ENCODE results near the gene ABITRAM. TPM values are rescaled to one million over a fixed set of nuclear protein-coding genes. Genes with fewer than 3 reads are reported as not detected.
"Not testable (repeated sequence)": the region's sequence is repeated elsewhere in the genome, so short reads cannot be mapped to it uniquely, and the experiment has no call there.

The ABITRAM gene
- total RNA-seq, 8 experiments from 2014 or later = 9.8 to 23.4 (median 15.4) TPM

GRCh38 chr9:108905494-108905893 lies 28.7 kb upstream of the ABITRAM start:
- in situ Hi-C loops (cut with MboI; ENCODE audit: low pct_unique_long_range_greater_than_20kb in 2 of 9, low sequenced_read_pairs in 9 of 9, unreplicated experiment in 9 of 9) = no loop called here
- no peaks in the 10 kb centered on the region for H3K4me1 ChIP-seq (replicated peaks in 1 of 2)
- H3K4me3 ChIP-seq = no peak overlapping the region
- 37 to 100% (median 94%) methylated on average over 2 of the region's 2 CpGs; no CpG with 5 or more reads in 3 of the 10 experiments for WGBS, 10 experiments
- ATAC-seq (replicated peaks in 6 of 8) = peak in 1 of 8 experiments; percentile 65
- H3K27ac ChIP-seq = no peak overlapping the region

- in situ Hi-C loops (cut with MboI; ENCODE audit: low pct_unique_long_range_greater_than_20kb in 2 of 9, low sequenced_read_pairs in 9 of 9, unreplicated experiment in 9 of 9) = no loop called here
- no peak overlapping the region for H3K4me3 ChIP-seq
- H3K4me1 ChIP-seq (replicated peaks in 1 of 2) = no peaks in the 10 kb centered on the region
- no peak for ATAC-seq (replicated peaks in 6 of 8)
- no peak overlapping the region for H3K27ac ChIP-seq
These were observed 23.8 kb upstream of the ABITRAM start for GRCh38 chr9:108910402-108910801.

- WGBS, 10 experiments = 80 to 100% (median 100%) methylated on average over 1 to 2 of the region's 2 CpGs; no CpG with 5 or more reads in 3 of the 10 experiments
- Histone ChIP-seq H3K27ac (no peak overlapping the region), H3K4me1 (replicated peaks in 1 of 2) (no peaks in the 10 kb centered on the region), H3K4me3 (no peak overlapping the region)
- ATAC-seq (replicated peaks in 6 of 8) = peak in 1 of 8 experiments; percentile 51
- in situ Hi-C loops (cut with MboI; ENCODE audit: low pct_unique_long_range_greater_than_20kb in 2 of 9, low sequenced_read_pairs in 9 of 9, unreplicated experiment in 9 of 9) = no loop called here
These were observed 23.3 kb upstream of the ABITRAM start for GRCh38 chr9:108910914-108911313.

- Histone ChIP-seq H3K4me3 (no peak overlapping the region), H3K4me1 (replicated peaks in 1 of 2) (no peaks in the 10 kb centered on the region), H3K27ac (no peak overlapping the region)
- ATAC-seq (replicated peaks in 6 of 8) = no peak
- 17 to 80% (median 53%) methylated on average over 1 of the region's 1 CpG; no CpG with 5 or more reads in 6 of the 10 experiments for WGBS, 10 experiments
- in situ Hi-C loops (cut with MboI; ENCODE audit: low pct_unique_long_range_greater_than_20kb in 2 of 9, low sequenced_read_pairs in 9 of 9, unreplicated experiment in 9 of 9) = no loop called here
These were observed 22.4 kb upstream of the ABITRAM start for GRCh38 chr9:108911820-108912219.

DNA sequence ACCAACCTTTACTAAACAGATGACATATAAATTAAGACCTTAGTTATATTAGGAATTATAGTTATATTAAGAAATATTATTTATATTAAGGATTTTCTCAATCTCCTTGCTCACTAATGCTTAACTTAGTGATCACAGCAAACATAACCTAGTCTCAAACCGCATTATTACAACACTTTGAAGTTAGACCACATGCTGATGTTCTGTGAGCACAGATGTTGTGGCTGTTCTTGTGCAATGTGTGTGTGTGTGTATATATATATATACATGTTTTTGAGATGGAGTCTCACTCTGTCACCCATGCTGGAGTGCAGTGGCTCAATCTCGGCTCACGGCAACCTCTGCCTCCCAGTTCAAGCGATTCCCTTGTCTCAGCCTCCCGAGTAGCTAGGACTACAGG lies 20.8 kb upstream of the ABITRAM start:
- WGBS, 10 experiments = 83 to 100% (median 98%) methylated on average over 1 to 5 of the region's 5 CpGs; no CpG with 5 or more reads in 4 of the 10 experiments
- H3K4me1 ChIP-seq (replicated peaks in 1 of 2) = no peaks in the 10 kb centered on the region
- no peak overlapping the region for H3K4me3 ChIP-seq
- in situ Hi-C loops (cut with MboI; ENCODE audit: low pct_unique_long_range_greater_than_20kb in 2 of 9, low sequenced_read_pairs in 9 of 9, unreplicated experiment in 9 of 9) = no loop called here
- no peak overlapping the region for H3K27ac ChIP-seq
- ATAC-seq (replicated peaks in 6 of 8) = no peak

DNA sequence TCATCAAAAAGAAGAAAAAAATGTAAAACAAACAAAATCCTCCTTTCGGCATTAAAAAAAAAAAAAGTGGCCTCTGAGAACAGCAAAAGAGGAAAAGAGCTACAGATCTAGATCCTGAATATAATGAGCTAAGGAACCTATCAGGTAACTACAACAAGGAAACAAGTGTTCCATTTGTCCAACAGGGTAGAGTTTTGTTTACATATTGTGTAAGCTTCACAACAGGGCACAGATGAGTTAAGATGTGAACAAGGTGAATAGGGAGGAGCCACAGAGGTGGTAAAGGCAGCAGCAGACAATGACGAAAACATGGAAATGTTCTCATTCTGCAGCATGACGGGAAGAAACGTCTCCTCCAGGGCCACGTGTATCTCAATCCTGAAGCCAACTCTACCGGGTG lies 14.7 kb upstream of the ABITRAM start:
- Histone ChIP-seq H3K4me1 (replicated peaks in 1 of 2) (no peaks in the 10 kb centered on the region), H3K27ac (no peak overlapping the region), H3K4me3 (no peak overlapping the region)
- no peak for ATAC-seq (replicated peaks in 6 of 8)
- WGBS, 10 experiments = 14 to 100% (median 92%) methylated on average over 1 to 6 of the region's 6 CpGs; no CpG with 5 or more reads in 1 of the 10 experiments
- in situ Hi-C loops (cut with MboI; ENCODE audit: low pct_unique_long_range_greater_than_20kb in 2 of 9, low sequenced_read_pairs in 9 of 9, unreplicated experiment in 9 of 9) = no loop called here

DNA sequence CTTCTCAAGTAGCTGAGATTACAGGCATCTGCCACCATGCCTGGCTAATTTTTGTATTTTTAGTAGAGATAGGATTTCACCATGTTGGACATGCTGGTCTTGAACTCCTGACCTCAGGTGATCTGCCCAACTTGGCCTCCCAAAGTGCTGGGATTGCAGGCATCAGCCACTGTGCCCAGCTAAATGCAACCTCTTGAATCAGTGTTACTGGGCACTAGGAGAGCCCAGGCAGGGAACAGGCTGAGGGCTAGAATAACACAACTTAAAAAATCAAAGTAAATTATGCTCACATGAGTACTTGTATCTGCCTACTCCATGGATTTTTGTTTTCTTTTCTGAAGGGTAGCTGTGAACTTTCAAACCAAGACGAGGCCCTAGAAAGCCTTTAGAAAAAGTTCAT lies 13.8 kb upstream of the ABITRAM start:
- H3K4me3 ChIP-seq; H3K27ac ChIP-seq; in situ Hi-C loops (cut with MboI; ENCODE audit: low pct_unique_long_range_greater_than_20kb in 2 of 9, low sequenced_read_pairs in 9 of 9, unreplicated experiment in 9 of 9); H3K4me1 ChIP-seq (replicated peaks in 1 of 2); ATAC-seq (replicated peaks in 6 of 8): not testable (repeated sequence)
- WGBS, 10 experiments = 90 to 100% (median 100%) methylated on average over 1 of the region's 1 CpG; no CpG with 5 or more reads in 4 of the 10 experiments

DNA sequence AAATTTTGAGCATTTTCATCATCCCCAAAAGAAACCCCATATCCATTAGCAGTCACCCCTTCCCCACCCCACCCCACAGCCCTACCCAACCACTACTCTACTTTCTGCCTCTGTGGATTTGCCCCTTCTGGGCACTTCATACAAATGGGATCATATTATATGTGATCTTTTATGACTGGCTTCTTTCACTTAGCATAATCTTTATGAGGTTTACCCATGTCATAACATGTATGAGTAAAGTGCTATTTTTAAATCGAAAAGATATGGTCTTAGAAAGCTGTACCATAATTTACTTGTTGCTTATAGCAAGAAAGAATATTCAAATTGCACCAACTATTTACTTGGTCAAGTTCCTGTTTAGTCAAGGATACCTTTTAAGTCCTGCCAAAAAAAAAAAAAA lies 13.0 kb upstream of the ABITRAM start:
- WGBS, 10 experiments = 80 to 100% (median 100%) methylated on average over 1 of the region's 1 CpG; no CpG with 5 or more reads in 3 of the 10 experiments
- in situ Hi-C loops (cut with MboI; ENCODE audit: low pct_unique_long_range_greater_than_20kb in 2 of 9, low sequenced_read_pairs in 9 of 9, unreplicated experiment in 9 of 9) = no loop called here
- ATAC-seq (replicated peaks in 6 of 8) = no peak
- Histone ChIP-seq H3K4me3 (no peak overlapping the region), H3K27ac (no peak overlapping the region), H3K4me1 (replicated peaks in 1 of 2) (no peaks in the 10 kb centered on the region)

DNA sequence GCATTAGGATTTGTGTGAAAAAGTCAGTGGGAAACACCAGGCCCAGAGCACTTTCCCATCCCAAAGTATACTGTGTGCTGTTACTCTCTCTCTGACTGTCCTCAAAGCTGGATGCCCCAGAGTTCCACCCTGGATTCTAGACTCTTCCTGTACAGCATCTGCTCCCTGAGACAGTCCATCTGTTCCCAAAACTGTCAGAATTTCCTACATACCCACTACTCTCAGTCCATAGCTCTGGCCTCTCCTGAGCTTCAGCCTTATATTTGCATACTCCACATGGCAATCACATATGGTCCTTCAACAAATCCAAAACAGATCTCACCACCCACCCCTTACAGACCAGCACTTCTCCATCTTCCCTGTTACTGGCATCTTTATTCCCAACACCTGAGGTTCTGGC lies 9.7 kb upstream of the ABITRAM start:
- Histone ChIP-seq H3K4me1 (replicated peaks in 1 of 2) (no peaks in the 10 kb centered on the region), H3K4me3 (no peak overlapping the region), H3K27ac (no peak overlapping the region)
- in situ Hi-C loops (cut with MboI; ENCODE audit: low pct_unique_long_range_greater_than_20kb in 2 of 9, low sequenced_read_pairs in 9 of 9, unreplicated experiment in 9 of 9) = no loop called here
- peak in 3 of 8 experiments; percentile 55 to 84 (median 68) for ATAC-seq (replicated peaks in 6 of 8)

GRCh38 chr9:108928386-108928785 lies 5.8 kb upstream of the ABITRAM start:
- 66 to 100% (median 82%) methylated on average over 1 to 2 of the region's 2 CpGs; no CpG with 5 or more reads in 1 of the 10 experiments for WGBS, 10 experiments

DNA sequence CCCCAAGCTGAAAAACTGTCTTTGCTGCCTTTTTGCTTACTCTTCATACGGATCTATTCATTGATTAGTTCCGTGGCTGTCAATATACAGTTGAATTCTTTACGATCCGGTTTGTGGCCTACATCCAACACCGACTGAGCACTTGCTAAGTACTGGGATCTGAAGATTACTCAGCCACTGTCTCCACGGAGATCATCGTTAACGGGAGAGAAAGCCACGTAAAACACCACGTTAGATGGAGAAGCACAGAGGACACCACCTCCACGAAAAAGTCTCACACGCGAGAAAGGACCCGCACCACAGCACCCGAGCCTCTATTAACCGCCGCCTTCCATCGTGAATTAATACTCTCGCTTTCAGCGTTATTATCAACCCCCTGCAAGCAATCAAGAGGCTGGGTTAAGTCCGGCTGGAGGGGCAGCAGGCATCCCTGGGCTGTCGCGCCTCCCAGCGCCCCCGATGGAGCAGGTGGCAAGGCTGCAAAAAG lies 926 bp upstream of the ABITRAM start:
- peak in 1 of 8 experiments; percentile 0 for ATAC-seq (replicated peaks in 6 of 8)
- 0 to 2% (median 1%) methylated on average over 4 to 20 of the region's 25 CpGs; no CpG with 5 or more reads in 1 of the 10 experiments for WGBS, 10 experiments
- peaks cover 10 to 25% of the 10 kb centered on the region in 2 donors for H3K4me1 ChIP-seq (replicated peaks in 1 of 2)
- in situ Hi-C loops (cut with MboI; ENCODE audit: low pct_unique_long_range_greater_than_20kb in 2 of 9, low sequenced_read_pairs in 9 of 9, unreplicated experiment in 9 of 9) = no loop called here
- peak overlapping the region; percentile 83 to 87 for H3K27ac ChIP-seq
- H3K4me3 ChIP-seq = peak overlapping the region; percentile 68 to 88 (median 74)

More at GRCh38 chr9:108928386-108928785, 5.8 kb upstream of the ABITRAM start:
- in situ Hi-C loops (cut with MboI; ENCODE audit: low pct_unique_long_range_greater_than_20kb in 2 of 9, low sequenced_read_pairs in 9 of 9, unreplicated experiment in 9 of 9) = no loop called here
- Histone ChIP-seq H3K4me1 (replicated peaks in 1 of 2) (peaks cover 5 to 14% of the 10 kb centered on the region in 2 donors), H3K27ac (no peak overlapping the region), H3K4me3 (no peak overlapping the region)
- ATAC-seq (replicated peaks in 6 of 8) = no peak

DNA sequence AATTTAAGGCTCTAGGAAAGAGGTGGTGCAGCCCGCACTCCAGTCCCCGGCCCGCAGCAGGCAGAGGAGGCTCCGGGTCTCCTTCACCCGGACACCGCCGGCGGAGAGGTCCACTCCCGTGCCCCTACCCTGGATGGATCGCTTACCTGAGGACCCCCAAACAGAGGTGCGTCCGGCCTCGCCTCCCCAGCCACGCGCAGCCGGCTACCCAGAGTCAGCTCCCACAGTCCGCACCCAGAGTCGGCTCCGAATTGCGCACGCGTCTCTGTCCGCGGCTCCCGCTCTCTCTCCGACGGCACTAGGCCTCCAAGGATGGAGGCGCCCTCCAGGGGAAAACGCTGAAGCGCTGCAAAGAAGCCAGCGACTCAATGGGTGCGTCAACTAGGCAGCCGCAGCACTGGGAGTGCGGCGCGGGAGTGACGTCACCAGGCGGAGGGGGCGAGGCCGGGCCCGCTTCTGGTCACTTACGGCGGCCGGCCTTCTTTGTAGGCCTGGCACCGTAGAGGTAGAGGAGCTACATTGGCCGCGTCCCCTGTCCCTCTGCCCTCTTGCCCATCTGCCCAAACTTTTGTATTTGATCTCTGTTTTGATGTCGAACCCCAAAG lies 380 bp upstream of the ABITRAM start, which contains the start of gene ELP1:
ELP1 (minus strand) TSS at position 407 of the 605 bp plus-strand sequence. CDS start 2,978 bp downstream, outside the sequence.
- Histone ChIP-seq H3K4me1 (replicated peaks in 1 of 2) (peaks cover 10 to 25% of the 10 kb centered on the region in 2 donors), H3K4me3 (peak within 1 kb of the TSS; percentile 68 to 88 (median 74)), H3K27ac (peak within 1 kb of the TSS; percentile 83 to 87)
- peak; percentile 84 to 92 (median 86) for ATAC-seq (replicated peaks in 6 of 8)
- in situ Hi-C loops (cut with MboI; ENCODE audit: low pct_unique_long_range_greater_than_20kb in 2 of 9, low sequenced_read_pairs in 9 of 9, unreplicated experiment in 9 of 9) = no loop called here
- 0 to 17% (median 0%) methylated on average over 2 to 8 of the region's 48 CpGs; no CpG with 5 or more reads in 5 of the 10 experiments for WGBS, 10 experiments

DNA sequence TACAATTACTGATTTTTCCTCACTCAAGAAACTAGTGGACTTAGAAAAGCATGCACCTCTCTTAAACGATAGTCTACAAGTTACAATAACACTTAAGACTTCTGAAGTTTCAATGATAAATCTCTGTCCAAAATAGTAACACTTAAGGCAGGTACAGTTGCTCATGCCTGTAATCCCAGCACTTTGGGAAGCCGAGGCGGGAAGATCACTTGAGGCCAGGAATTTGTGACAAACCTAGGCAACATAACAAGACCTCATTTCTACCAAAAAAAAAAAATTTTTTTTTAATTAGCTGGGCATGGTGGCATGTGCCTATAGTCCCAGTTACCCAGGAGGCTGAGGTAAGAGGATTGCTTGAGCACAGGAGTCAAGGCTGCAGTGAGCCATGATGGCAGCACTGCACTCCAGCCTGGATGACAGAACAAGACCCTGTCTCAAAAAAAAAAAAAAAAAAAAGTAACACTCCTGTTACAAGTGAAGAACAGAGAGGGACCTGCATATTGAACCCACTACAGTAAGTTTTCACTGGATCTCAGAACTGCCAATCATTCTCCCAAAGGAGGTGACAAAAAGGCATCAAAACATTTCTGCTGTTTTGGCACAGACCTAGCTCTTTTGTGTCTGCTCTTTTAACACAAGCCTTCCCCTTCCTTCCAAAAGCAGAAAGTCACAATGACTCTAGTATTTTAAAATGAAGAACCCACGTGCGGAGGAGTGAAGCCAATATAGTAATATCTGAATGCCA lies 3.5 kb downstream of the ABITRAM start:
- Histone ChIP-seq H3K4me3 (no peak overlapping the region), H3K27ac (no peak overlapping the region), H3K4me1 (replicated peaks in 1 of 2) (peaks cover 5 to 12% of the 10 kb centered on the region in 2 donors)
- 81 to 100% (median 95%) methylated on average over 2 to 5 of the region's 5 CpGs; no CpG with 5 or more reads in 2 of the 10 experiments for WGBS, 10 experiments
- no peak for ATAC-seq (replicated peaks in 6 of 8)
- in situ Hi-C loops (cut with MboI; ENCODE audit: low pct_unique_long_range_greater_than_20kb in 2 of 9, low sequenced_read_pairs in 9 of 9, unreplicated experiment in 9 of 9) = no loop called here
